Cardiac septum (tissue), 1 donor: Measurements from ENCODE around the gene DYNLT2. TPM values are rescaled to one million over a fixed set of nuclear protein-coding genes. Genes with fewer than 3 reads are reported as not detected.
"Not testable (repeated sequence)": the region's sequence is repeated elsewhere in the genome, so short reads cannot be mapped to it uniquely, and the experiment has no call there.

Source experiments
- DNase-seq: peaks from one replicate; pipeline ENCODE4 v3.0.0-alpha.2; 2020; ENCODE audit warnings: low spot score
- intact Hi-C: fragments of 100-400 bp; cut with DNase I; formaldehyde crosslinking; loops from one replicate; pipeline ENCODE4 v1.14.0; 2022
- total RNA-seq: library from RNA; stranded (reverse); fragmentation: NEBNext Ultra II Directional; extraction: Animal tissue kit (Norgen Biotek cat#: 25700); gene quantifications from one replicate; pipeline ENCODE4 v1.2.1, GENCODE V29; 2021
- donor health status: DM: no; HTN: no; CAD: no.

Gene DYNLT2
- total RNA-seq, 1 donor from 2014 or later = 0.83 TPM

GRCh38 chr6:169710009-169710408, 41.4 kb downstream of the DYNLT2 start:
- intact Hi-C loops = no loop called here
- DNase-seq = no peak

DNA sequence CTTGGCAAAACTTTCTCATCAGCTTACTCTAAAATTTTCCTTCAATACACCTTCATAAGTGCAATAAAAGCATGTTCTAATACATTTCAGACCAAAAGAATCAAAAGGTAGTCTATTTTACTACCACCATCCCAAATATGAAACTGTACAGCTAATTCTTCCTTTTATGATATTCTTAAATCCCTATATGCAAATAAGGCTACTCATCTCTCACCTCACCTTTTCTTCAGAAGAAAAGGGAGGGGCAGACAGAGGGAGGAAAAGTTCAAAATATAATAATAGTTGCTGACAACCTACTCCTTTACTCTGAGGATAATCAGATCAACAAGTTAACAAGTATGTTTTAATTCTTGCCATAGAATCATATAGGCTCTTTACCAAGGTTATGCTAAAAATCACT, 42.1 kb downstream of the DYNLT2 start:
- DNase-seq = no peak
- intact Hi-C loops = no loop called here

DNA sequence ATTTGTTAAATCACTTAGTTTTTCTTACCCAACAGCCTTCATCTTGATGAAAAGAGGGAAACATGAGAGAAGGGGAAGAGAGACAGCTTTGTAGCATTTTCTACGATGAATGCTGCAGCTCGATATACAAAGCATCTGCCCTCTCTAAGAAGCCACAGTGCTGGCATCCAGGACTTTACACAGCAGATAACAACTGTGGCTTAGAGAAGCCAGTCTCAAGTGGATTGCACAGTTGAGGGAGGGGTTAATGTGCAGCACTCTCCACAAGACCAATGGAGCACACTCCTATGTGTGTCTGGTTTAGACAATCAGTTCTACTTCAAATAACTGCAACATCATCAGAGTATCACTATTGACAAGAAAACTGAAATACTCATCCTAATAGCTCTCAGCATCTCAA, 43.6 kb downstream of the DYNLT2 start:
- intact Hi-C loops = no loop called here
- no peak for DNase-seq

GRCh38 chr6:169702840-169703246, 48.5 kb downstream of the DYNLT2 start:
- DNase-seq = no peak
- intact Hi-C loops = loop anchor here (2.0 kb wide), 2 partner anchors 20 to 48 kb away; partner anchors contain the start of genes DYNLT2 and ERMARD

DNA sequence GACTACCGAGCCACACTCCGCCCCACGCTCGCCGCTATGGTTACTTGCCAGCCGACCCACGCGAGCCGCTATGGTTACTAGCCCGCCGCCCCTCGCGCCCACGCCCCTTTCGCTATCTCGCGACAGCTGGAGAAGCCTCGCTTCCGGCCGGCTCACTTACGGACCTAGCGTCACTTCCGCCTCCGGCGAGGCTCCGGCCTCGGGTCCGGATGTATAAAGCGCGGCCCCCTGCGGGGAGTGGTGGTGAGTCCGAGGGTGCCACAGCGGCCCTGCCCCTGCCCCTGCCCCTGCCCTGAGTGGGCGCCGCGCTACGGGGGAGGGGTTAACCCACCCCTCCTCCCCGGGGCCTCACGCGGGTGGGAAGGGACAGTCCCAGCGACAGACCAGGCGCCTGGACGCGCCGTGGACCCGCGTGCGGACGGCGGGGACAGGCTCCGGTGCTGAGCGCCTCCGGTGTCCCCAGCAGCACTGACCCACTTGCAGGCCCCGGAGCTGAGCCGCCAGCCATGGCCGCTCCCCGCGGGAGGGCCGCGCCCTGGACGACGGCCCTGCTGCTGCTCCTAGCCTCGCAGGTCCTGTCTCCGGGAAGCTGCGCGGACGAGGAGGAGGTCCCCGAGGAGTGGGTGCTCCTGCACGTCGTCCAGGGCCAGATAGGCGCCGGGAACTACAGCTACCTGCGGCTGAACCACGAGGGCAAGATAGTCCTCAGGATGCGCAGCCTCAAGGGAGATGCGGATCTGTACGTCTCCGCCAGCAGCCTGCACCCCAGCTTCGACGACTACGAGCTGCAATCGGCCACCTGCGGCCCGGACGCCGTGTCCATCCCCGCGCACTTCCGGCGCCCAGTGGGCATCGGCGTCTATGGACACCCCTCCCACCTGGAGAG, 49.2 kb downstream of the DYNLT2 start, which contains the start of the genes C6orf120 and WDR27:
Gene C6orf120, plus strand, starts transcription at position 173 of the 886 bp plus-strand sequence. Its CDS starts 334 bp downstream, at position 507.
Gene WDR27, minus strand, starts transcription at position 76 of the 886 bp plus-strand sequence. CDS start 13,024 bp downstream, outside the sequence.
- peak; percentile 97 for DNase-seq
- intact Hi-C loops = loop anchor here (2.0 kb wide), 2 partner anchors 21 to 49 kb away; partner anchors contain the start of genes DYNLT2 and ERMARD

DNA sequence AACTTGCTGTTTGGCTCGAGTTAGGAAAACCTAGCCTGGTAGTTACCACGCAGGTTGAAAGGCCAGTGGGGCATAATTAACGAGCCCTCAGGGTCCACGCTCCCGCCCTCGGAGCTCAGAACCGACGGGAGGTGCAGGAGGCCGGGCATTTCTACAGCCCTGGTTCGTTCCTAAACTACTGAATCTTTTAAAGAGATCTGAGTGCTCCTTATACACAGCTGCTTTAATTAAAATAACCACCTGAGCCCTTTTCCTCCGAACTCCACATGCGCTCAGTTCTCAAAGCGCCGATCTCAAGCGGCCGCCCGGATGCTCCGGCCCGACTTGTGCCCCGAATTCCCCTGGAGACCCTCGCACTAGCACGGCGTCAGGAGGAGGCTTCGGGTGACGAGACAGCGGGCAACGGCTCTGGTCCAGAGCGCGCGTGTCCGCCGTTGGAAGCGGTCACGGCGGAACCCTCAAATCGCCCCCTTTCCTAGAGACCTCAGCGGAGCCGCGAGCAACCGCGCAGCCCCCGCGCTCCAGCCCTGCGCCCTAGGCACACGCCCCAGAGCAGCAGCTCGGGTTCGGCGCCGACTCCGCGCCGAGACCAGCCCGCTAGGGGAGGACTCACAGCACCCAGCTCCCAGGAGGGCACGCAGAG, 49.9 kb downstream of the DYNLT2 start:
- DNase-seq = no peak
- intact Hi-C loops = no loop called here

DNA sequence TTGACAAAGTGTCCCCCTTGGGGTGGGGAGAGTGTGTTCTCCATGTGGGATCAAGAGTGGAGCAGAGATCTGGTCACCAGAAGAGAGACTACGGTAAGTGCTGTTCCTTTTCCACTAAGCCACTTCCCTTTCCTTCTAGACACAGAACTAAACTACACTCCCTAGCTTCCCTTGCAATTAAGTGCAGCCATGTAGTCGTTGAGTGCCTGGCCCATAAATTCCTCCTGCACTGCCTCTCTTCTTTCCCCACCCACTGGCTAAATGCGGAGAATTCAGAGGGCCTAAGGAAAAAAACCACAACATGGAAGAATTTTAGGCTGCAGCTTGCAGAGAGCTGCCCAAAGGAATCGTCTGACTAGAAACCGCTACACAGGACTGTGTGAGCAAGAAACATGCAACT, 51.1 kb downstream of the DYNLT2 start:
- no peak for DNase-seq
- intact Hi-C loops = no loop called here

DNA sequence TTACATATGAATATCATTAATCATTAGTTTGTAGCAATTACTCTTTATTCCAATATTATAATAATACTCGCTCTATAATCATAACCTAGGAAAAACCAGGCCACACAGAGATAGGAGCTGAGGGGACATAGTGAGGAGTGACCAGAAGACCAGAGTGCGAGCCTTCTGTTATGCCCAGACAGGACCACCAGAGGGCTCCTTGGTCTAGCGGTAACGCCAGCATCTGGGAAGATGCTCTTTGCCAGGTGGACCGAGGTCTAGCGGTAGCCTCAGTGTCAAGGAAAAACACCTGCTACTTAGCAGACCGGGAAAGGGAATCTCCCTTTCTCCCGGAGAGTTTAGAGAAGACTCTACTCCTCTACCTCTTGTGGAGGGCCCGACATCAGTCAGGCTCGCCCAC, 54.3 kb downstream of the DYNLT2 start:
- intact Hi-C loops, DNase-seq: not testable (repeated sequence)

GRCh38 chr6:169695131-169695530, 56.2 kb downstream of the DYNLT2 start:
- intact Hi-C loops = no loop called here
- DNase-seq = no peak

GRCh38 chr6:169692516-169692915, 58.9 kb downstream of the DYNLT2 start:
- intact Hi-C loops = no loop called here
- DNase-seq = no peak

GRCh38 chr6:169691260-169691659, 60.1 kb downstream of the DYNLT2 start:
- no peak for DNase-seq
- intact Hi-C loops = no loop called here

Other genes starting within 250 kb of the DYNLT2 start
- gene WDR27, start 49.5 kb downstream of the DYNLT2 start, total RNA-seq = 7.2 TPM
- gene C6orf120, start 49.4 kb downstream of the DYNLT2 start, total RNA-seq = 13.6 TPM
- gene PHF10, start 27.1 kb downstream of the DYNLT2 start, total RNA-seq = 56.6 TPM
- gene ERMARD, start 50 bp upstream of the DYNLT2 start, total RNA-seq = 11.3 TPM